Anterior cingulate cortex (tissue), 58 donors: Measurements from ENCODE around the gene COL2A1.
"Not testable (repeated sequence)": the region's sequence is repeated elsewhere in the genome, so short reads cannot be mapped to it uniquely, and the experiment has no call there.

Experiments
- DNase-seq, 58 donors: peaks; one replicate each; lab custom pipeline; 2025; lab: John Stamatoyannopoulos, UW

Gene COL2A1

GRCh38 chr12:47979166-47979565 is 25.1 kb downstream of the COL2A1 start:
- DNase-seq, result no peak

GRCh38 chr12:47978598-47978873 is 25.7 kb downstream of the COL2A1 start:
- DNase-seq, result no peak

- no peak for DNase-seq
These were observed 26.3 kb downstream of the COL2A1 start for GRCh38 chr12:47977772-47978597.

- DNase-seq, result no peak
These were observed 27.1 kb downstream of the COL2A1 start for GRCh38 chr12:47977046-47977771.

- DNase-seq, result no peak
These were observed 28.5 kb downstream of the COL2A1 start for GRCh38 chr12:47975816-47976215.

- DNase-seq, result no peak
These were observed 29.1 kb downstream of the COL2A1 start for GRCh38 chr12:47975036-47975620.

GRCh38 chr12:47973870-47974269 is 30.4 kb downstream of the COL2A1 start:
- DNase-seq, result no peak

- DNase-seq, result no peak
These were observed 31.4 kb downstream of the COL2A1 start for GRCh38 chr12:47972895-47973294.

GRCh38 chr12:47970843-47971242 is 33.4 kb downstream of the COL2A1 start:
- no peak for DNase-seq

GRCh38 chr12:47969845-47970244 is 34.4 kb downstream of the COL2A1 start:
- no peak for DNase-seq

- DNase-seq, result no peak
These were observed 36.6 kb downstream of the COL2A1 start for GRCh38 chr12:47967461-47968321.

- no peak for DNase-seq
These were observed 38.7 kb downstream of the COL2A1 start for GRCh38 chr12:47965581-47965980.

GRCh38 chr12:47964106-47964728 is 40.1 kb downstream of the COL2A1 start:
- peak in 3 of 58 donors; percentile 8 to 10 (median 10) for DNase-seq

- peak; percentile 4 to 91 (median 82) for DNase-seq
These were observed 40.8 kb downstream of the COL2A1 start, which contains the start of gene TMEM106C for GRCh38 chr12:47963340-47964040. TSS of gene TMEM106C (plus strand) at chr12:47963596. CDS start at chr12:47964237, 641 bp downstream.

GRCh38 chr12:47962198-47962597 is 42.1 kb downstream of the COL2A1 start:
- DNase-seq, result no peak

- DNase-seq, result not testable (repeated sequence)
These were observed 46.6 kb downstream of the COL2A1 start for GRCh38 chr12:47957671-47958070.

- DNase-seq, result no peak
These were observed 49.2 kb downstream of the COL2A1 start for GRCh38 chr12:47955059-47955458.

GRCh38 chr12:47954467-47955045 is 49.7 kb downstream of the COL2A1 start:
- DNase-seq, result no peak

- no peak for DNase-seq
These were observed 50.2 kb downstream of the COL2A1 start for GRCh38 chr12:47954058-47954457.
